HG03103 (cell line): ENCODE data around the gene LYSMD3.

Experiments used
- ATAC-seq: cut with Tn5 transposase; IDR thresholded peaks from one replicate; pipeline ENCODE4 v1.9.1; 2021; ENCODE audit warnings: low read depth; ENCODE audit not compliant: unreplicated experiment

LYSMD3 gene

DNA sequence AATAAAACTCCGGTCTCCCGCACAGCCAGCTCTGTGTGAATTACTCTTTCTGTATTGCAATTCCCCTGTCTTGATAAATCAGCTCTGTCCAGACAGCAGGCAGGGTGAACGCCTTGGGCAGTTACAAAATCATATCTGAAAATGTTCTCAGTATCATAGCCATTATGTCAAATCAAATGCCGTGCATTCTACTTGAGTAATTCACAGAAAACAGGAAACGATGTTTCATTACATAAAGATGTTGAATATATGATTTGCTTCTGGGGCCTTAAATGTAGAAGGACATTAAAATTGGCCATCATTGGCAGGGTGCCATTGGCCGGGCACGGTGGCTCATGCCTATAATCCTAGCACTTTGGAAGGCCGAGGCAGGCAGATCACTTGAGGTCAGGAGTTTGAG is 46.2 kb downstream of the LYSMD3 start:
- no peak for ATAC-seq

DNA sequence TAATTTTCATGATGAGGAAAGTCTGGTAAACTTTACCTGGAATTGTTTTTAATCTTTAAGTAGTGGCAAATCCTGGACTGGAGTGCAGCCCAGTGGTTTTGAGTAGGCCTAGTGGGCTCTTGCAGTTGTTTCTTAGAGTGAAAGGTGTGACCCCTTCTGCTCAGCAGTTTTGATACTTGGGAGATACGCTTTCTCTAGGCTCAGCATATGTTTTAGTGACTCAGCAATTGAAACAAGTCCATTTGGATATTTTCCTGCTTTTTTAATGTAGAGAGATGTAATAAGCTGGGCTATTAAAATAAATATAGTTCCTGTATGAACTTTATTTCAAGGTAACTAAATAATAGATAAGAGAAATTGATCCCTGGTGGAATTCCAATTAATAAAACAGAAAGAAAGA is 48.7 kb downstream of the LYSMD3 start:
- no peak for ATAC-seq

DNA sequence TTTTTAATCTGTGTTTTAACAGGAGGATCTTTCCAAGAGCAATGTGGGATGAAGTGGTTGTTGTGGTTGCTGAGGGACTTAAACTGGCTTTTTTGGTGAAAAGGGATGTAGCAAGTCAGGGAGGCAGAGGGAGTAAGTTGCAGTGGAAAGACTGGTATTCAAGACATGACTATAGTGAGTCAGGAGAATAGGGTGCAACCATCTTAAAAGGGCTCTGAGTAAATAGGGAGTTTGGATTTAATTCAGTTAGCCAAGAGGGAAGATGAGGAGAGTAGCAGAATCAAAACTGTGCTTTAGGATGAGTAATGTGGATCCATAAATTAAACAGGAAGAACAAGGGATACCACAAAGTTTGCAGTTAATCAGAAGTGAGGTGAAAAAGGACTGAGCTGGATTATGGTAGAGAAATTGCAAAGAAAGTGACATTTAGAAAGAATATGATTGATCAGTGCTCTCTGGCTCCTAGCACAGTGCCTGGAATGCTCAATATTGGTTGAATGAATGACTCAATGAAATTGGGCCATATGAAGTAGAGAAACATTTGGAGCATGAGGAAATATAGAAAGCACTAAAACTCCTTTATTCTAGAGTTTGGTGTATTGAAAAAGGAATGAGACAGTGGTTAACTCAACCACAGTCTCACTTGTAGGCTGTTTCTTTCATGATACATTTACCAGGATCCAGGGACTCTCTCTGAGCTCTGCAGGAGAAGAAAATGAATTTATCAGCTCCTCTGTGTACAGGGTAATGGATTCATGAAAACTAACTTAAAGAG is 49.6 kb downstream of the LYSMD3 start:
- no peak for ATAC-seq

DNA sequence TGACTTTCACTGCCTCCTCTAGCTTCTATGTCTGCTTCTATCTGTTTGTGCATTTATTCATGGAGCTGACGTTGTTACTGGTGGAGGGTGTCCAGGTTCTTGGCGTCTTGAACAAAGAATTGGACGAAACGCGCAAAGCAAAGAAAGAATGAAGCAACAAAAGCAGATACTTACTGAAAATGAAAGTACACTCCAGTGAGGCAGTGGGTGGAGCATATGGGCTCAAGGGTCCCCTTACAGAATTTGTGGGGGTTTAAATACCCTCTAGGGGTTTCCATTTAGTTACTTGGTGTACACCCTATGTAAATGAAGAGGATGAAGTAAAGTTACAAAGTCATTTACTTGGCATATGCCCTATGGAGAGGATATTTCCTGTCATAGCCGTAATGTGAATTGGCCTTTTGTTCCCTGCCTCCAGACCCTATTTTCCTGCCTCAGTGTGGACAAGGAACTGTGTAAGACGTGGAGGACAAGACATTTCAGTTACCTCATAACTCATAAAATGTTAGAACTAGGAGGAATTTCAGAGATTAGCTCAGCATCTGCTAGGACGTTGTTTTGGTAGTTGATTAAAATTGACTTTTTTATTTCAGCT is 51.7 kb downstream of the LYSMD3 start:
- ATAC-seq: no peak

DNA sequence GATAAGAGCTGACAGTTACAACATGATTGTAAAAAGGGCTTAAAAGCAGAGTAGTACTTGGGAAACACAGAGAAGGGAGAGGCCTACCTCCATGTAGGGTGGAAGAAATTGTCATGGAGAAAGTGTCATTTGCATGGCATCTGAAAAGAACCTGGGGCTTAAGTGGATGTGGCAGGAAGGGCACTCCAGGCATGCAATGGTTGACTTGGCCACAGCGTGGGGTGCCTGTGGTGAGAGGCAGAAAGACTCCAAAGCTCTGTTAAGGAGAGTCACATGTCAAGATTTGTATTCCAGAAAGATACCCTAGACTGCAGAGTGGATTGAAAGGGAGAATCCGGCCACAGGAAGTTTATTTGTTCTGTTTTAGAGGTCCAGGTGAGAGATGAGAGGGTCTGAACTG is 52.3 kb downstream of the LYSMD3 start:
- no peak for ATAC-seq

DNA sequence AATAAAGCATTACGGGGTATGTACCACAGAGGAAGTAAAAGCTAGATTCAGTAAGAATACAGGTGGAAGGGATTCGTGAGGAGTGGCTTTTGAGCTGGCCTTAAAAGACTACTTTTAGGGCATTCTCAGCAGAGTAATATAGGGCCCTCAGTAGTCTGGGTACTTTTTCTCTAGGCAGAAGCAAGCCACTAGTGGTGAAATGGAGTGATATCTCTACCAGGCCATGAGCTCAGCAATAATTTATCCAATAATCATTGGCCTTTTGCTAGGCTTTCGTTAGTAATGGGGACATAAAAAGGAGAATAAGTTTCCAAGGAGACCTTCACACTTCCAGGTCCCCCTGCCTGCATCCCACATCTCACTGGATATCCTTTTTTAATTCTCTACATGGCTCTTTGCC is 53.0 kb downstream of the LYSMD3 start:
- ATAC-seq: no peak

DNA sequence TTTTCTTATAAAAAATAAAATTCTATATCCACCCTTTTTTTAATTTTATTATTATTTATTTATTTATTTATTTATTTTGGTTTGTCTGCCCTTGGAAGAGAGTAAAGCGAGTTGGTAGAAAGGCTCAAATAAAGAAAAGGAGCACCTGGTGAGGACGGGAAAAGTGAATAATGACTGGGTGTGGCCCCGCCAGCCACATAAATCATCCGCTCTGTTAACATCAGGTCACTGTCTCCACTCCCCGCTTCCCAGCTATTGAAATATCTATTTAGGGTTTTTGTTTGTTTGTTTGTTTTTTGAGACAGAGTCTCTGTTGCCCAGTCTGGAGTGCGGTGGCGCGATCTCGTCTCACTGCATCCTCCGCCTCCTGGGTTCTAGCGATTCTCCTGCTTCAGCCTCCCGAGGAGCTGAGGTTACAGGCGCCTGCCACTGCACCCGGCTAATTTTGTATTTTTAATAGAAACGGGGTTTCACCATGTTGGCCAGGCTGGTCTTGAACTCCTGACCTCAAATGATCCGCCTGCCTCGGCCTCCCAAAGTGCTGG is 53.9 kb downstream of the LYSMD3 start:
- no peak for ATAC-seq

DNA sequence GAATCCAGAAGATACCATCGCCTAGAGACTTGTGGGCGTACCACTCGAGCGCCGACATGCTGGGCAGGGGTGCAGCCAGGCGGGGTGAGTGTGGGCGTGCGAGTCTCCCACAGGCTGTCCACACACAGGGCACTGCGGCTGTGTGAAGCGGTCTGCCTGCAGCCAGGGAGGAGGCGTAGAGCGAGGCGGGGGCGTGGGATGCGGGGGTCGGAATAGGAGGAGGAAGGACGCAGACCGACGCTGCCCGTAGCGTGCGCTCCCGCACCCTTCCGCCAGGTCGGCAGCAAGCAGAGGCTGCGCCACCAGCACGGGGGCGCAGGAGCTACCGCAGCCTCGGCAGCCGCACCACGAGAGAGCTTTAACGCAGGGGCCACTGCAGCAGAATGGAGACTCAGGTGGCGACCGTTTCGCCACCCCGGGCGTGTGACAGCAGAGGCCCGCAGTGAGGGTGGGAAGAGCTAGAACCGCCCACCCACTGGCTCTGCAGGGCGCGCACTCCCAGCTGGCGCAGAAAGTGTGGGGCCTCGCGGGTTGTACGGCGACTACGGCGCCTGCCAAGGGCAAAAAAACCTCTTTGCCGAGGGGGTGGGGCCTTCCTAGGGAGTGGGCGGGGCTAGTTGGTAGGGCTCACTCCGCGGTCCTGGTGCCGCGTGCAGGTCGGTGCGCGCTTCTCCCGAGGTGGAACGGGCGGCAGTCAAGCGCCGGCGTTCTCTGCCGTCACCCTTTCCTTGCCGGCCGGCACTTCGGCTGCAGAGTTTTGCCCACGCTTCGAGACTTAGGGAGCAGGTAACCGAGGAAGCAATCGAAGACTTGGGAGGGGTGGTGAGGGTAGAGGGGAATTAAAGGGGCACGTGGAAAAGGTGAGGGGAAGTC is 54.9 kb downstream of the LYSMD3 start, which contains the start of the genes MBLAC2 and POLR3G:
Gene MBLAC2, minus strand, starts transcription at position 537 of the 873 bp plus-strand sequence. Its CDS starts 479 bp downstream, at position 58.
Gene POLR3G, plus strand, starts transcription at position 630 of the 873 bp plus-strand sequence. CDS start 10,704 bp downstream, outside the sequence.
- peak; percentile 76 for ATAC-seq

DNA sequence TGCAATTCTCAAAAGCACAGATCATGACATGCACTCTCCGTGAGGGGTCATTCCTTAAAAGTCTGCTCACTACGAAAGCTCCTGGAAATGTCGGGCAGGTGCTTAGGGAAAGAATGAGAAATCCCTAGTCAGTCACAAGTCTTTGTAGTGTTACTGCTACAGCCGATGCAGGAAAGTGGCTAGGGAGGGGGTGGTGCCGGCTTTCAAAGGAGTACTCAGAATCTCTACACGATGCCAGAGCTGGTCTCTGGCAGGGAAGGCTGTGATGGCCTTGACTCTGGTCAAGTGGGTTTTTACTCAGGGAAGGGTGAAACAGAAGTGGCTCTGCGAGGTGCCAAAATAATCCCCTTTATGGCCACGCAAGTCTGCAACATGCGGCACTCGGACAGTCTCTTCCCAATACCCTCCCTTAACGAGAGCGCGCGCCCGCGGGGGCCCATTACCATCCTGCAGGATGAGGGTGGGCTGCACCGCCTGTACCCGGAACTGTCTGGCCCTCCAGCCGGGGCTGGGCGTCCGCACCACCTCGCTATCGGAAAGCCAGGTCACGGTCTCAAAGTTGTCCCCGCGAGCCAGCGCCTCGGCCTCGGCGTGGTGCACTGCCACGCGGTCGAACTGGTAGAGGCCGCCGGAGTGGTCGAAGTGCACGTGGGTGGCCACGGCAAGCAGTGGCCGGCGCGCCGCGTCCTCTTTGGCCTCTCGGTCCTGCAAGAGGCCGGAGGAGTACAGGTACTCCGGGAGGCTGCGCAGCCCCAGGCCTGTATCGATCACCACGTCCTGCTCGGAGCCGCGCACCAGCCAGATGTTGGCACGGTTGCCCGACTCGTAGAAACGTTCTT is 55.8 kb downstream of the LYSMD3 start:
- ATAC-seq: peak; percentile 2

DNA sequence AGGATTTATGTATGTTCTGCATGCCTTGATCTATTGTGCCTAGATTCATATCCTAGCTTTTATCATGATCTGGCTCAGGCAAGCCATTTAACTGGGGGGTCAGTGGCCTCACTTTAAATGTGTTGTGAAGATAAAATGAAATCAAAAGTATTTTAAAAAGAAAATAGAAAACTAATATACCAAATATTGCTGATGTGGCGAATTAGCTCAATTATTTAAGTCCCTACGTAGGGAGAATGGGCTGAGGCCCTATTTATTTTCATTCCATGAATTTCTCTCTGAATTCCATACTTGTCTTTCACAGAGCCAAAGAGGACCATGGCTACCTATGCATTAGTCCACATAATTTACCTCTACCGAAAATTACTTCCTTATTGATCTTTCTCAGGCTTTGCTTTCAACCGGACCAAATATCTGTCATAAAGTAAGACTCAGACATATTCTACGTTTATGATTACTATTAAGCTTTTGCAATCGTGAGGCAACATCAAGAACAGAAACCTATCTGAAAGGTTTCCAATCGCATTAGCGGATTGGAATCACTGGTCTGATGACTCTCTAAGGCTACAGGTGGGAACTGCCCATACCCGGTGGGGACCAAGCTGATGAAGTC is 56.5 kb downstream of the LYSMD3 start:
- ATAC-seq: no peak
